Brain microvascular endothelial cell (primary cell): ENCODE data around the gene OIP5.

Source experiments
- DNase-seq: peaks from one replicate; pipeline ENCODE4 v3.0.0-alpha.2; 2020
- H3K27ac ChIP-seq: fragments of 250-450 bp; sonication (Bioruptor Pico); 2 replicates; pipeline ENCODE4 v1.5.1; 2020; ENCODE audit warnings: mild to moderate bottlenecking, moderate library complexity
- H3K27me3 ChIP-seq: fragments of 250-450 bp; sonication (Bioruptor Pico); replicated peaks from 2 replicates; pipeline ENCODE4 v1.5.1; 2020; ENCODE audit warnings: mild to moderate bottlenecking
- H3K36me3 ChIP-seq: fragments of 250-450 bp; sonication (Bioruptor Pico); replicated peaks from 2 replicates; pipeline ENCODE4 v1.5.1; 2020; ENCODE audit warnings: mild to moderate bottlenecking
- H3K4me3 ChIP-seq: 2 replicates; pipeline ENCODE4 v1.5.1; 2011; ENCODE audit warnings: low read depth, mild to moderate bottlenecking, control low read depth, low read length, moderate library complexity
- in situ Hi-C: cut with HindIII; loops from 2 replicates; pipeline ENCODE4 v1.10.0; 2017; ENCODE audit warnings: low sequenced_read_pairs, low pct_ligation_motif_present
- TF ChIP-seq, protein P1 (sequence below): IDR thresholded peaks from 2 replicates; pipeline ENCODE4 v1.5.1; 2011; ENCODE audit warnings: low read depth, mild to moderate bottlenecking, moderate library complexity, low read length, control low read depth, inconsistent platforms; ENCODE audit errors: missing control alignments

Gene OIP5

DNA sequence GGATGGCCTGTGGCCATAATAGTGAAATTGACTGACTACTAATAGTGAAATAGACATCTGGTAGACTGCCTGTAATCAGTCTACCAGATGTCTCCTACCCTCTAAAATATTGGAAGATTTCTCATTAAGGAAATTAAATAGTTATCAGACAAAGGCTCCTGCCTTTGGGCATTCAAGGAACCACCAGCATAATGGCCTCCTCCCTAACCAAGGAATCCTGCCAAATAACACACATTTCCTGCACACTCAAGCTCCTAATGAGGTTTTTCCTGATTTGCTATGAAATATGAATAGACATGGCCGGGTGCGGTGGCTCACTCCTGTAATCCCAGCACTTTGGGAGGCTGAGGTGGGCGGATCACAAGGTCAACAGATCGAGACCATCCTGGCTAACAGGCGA is 14.8 kb upstream of the OIP5 start:
- DNase-seq: no peak
- Histone ChIP-seq H3K27ac (no peak overlapping the region), H3K36me3 (no peaks in the 10 kb centered on the region)

DNA sequence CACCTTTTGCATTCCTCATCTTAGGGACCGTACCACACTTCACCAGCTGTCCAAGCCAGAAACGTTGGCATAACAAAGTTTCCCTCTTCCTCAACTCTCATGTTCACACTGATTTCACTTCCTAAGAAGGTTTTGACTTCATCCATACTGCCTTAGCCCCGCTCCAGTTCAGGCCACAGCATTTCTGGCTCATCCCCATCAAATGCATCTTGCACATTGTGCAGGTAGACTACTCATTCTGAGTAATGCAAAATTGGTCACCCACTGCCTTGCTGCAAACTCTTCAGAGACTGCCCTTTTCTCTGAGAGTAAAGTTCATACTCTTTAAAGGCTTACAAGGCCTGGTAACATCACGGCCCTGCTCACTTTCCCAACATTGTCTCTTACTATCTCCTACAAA is 9.1 kb upstream of the OIP5 start:
- in situ Hi-C loops: no loop called here
- TF ChIP-seq, protein P1, sequence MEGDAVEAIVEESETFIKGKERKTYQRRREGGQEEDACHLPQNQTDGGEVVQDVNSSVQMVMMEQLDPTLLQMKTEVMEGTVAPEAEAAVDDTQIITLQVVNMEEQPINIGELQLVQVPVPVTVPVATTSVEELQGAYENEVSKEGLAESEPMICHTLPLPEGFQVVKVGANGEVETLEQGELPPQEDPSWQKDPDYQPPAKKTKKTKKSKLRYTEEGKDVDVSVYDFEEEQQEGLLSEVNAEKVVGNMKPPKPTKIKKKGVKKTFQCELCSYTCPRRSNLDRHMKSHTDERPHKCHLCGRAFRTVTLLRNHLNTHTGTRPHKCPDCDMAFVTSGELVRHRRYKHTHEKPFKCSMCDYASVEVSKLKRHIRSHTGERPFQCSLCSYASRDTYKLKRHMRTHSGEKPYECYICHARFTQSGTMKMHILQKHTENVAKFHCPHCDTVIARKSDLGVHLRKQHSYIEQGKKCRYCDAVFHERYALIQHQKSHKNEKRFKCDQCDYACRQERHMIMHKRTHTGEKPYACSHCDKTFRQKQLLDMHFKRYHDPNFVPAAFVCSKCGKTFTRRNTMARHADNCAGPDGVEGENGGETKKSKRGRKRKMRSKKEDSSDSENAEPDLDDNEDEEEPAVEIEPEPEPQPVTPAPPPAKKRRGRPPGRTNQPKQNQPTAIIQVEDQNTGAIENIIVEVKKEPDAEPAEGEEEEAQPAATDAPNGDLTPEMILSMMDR: no peak
- H3K27ac ChIP-seq: no peak overlapping the region
- no peaks in the 10 kb centered on the region for H3K36me3 ChIP-seq
- no peak for DNase-seq
- no peak overlapping the region for H3K4me3 ChIP-seq
- H3K27me3 ChIP-seq: no peaks in the 10 kb centered on the region

More for the DNA sequence above, 14.8 kb upstream of the OIP5 start:
- H3K4me3 ChIP-seq: no peak overlapping the region
- no peaks in the 10 kb centered on the region for H3K27me3 ChIP-seq
- in situ Hi-C loops: no loop called here
- TF ChIP-seq, protein P1: no peak

DNA sequence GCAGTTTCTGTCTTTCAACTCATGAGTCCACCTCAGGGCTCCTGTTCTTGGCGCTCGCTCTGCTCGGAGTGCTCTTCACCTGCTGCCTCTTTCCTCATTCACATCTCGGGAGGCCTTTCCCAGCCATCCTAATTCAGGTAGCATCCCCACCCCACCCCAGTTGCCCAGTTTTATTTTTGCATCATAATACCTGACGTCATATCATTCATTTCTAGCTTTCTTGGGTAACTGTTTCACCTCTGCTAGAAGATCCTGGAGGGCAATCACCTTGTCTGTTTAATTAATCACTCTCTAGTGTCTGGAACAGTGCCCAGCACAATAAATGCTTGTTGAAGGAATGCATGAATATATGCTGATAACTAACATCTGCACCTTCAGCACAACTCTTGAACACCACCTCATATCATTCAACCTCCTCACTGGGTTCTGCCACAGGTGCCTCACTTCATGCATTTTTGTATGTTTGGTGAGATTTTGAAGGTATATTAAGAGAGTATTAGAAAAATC is 7.9 kb upstream of the OIP5 start:
- Histone ChIP-seq H3K36me3 (no peaks in the 10 kb centered on the region), H3K4me3 (no peak overlapping the region), H3K27ac (no peak overlapping the region), H3K27me3 (no peaks in the 10 kb centered on the region)
- in situ Hi-C loops: no loop called here
- TF ChIP-seq, protein P1: no peak
- no peak for DNase-seq

DNA sequence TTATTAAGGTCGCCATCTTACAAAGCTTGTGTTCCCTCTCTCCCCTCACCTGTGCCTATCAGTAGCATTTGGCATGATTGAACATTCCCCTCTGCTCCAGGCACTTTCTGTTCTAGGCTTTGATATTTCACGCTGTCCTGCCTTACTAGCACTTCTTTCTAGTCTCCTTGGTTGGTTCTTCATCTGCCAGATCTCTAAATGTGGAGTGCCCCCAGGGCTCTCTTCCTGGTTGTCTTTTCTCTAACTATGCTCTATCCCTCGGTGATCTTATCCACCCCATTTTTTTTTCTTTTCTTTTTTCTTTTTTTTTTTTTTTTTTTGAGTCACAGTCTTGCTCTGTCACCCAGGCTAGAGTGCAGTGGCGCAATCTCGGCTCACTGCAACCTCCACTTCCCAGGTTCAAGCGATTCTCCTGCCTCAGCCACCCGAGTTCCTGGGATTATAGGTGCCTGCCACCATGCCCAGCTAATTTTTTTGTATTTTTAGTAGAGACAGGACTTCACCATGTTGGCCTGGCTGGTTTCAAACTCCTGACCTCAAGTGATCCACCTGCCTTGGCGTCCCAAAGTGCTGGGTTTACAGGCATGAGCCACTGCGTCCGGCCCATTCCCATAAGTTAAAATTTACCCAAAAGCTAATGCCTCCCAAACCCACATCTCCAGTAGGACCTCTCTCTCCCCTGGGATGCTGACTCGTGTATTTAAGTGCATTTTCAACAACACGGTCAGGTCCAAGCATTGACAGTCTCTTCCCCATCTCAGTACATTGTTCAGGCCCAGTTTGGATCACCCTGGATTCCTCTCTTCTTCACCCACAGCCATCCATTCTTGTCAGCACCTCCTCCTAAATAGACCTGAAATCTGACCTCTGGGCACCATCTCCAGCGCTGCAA is 5.5 kb upstream of the OIP5 start:
- TF ChIP-seq, protein P1: no peak
- DNase-seq: no peak
- Histone ChIP-seq H3K4me3 (no peak overlapping the region), H3K27me3 (no peaks in the 10 kb centered on the region), H3K36me3 (no peaks in the 10 kb centered on the region), H3K27ac (no peak overlapping the region)
- in situ Hi-C loops: no loop called here

DNA sequence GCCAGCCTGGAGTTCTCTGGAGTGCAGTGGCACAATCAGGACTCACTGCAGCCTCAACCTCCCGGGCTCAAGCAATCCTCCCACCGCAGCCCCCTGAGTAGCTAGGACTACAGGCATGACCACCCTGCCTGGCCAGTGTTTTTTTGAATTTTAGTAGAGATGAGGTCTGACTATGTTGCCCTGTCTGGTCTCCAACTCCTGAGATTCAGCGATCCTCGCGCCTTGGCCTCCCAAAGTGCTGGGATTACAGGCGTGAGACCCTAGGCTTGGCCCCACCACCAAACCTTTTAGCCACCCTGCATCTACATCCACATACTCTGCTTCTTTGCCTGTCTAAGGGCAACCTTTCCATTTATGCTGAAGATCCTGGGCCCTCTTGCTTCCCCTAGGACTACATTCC is 4.7 kb upstream of the OIP5 start:
- TF ChIP-seq, protein P1: no peak
- H3K4me3 ChIP-seq: no peak overlapping the region
- no peak for DNase-seq
- in situ Hi-C loops: no loop called here
- no peaks in the 10 kb centered on the region for H3K27me3 ChIP-seq
- H3K27ac ChIP-seq: no peak overlapping the region
- H3K36me3 ChIP-seq: no peaks in the 10 kb centered on the region

- DNase-seq: no peak
- Histone ChIP-seq H3K36me3 (no peaks in the 10 kb centered on the region), H3K27ac (no peak overlapping the region), H3K4me3 (no peak overlapping the region), H3K27me3 (no peaks in the 10 kb centered on the region)
- in situ Hi-C loops: no loop called here
- TF ChIP-seq, protein P1: no peak
Observed at GRCh38 chr15:41336549-41336948, 4.2 kb upstream of the OIP5 start.
